ENCODE data around the gene ETF1.
A peak's percentile ranks its signal among the peaks of the same experiment; 100 is the strongest.

- TF ChIP-seq CTCF (IDR thresholded peaks at IDR 0.05; ENCODE audit: low read length) (peak; percentile 76), EZH2 (optimal IDR thresholded peaks at IDR 0.05; ENCODE audit: low read depth, low read length) (no peak)
These were observed 39.4 kb downstream of the ETF1 start for GRCh38 chr5:138503487-138504270.

Data from MM.1S (cell line).